ENCODE measurements around the gene ADTRP.

- TF ChIP-seq CTCF (IDR thresholded peaks at IDR 0.05) (no peak), POLR2A (IDR thresholded peaks at IDR 0.05) (no peak)
These were observed 112.8 kb downstream of the ADTRP start for GRCh38 chr6:11665604-11666326.

Data from ovary (tissue), 3 donors.